Tibial nerve (tissue), 4 donors: ENCODE results near the gene CCDC88C.

Source experiments
- CTCF ChIP-seq, 5 experiments: fragments of 200-600 bp in 3 of 5; fragments of 450-650 bp in 2 of 5; sonication (generic) in 3 of 5; IDR thresholded peaks; one replicate each; pipeline ENCODE4 v1.5.1; 2016 to 2019; ENCODE audit warnings: antibody characterized with exemption in 5 of 5, mild to moderate bottlenecking in 3 of 5, moderate library complexity in 2 of 5
- EP300 ChIP-seq, 2 donors: sonication (generic); formaldehyde crosslinking; IDR thresholded peaks; one replicate each; pipeline ENCODE4 v1.6.1; 2017; ENCODE audit warnings: antibody characterized with exemption in 2 of 2, mild to moderate bottlenecking in 1 of 2
- POLR2A ChIP-seq, 2 donors: fragments of 450-650 bp; IDR thresholded peaks; one replicate each; pipeline ENCODE4 v1.6.1; 2017; ENCODE audit warnings: antibody characterized with exemption in 2 of 2, mild to moderate bottlenecking in 2 of 2, moderate library complexity in 2 of 2

- no peak for TF ChIP-seq CTCF (IDR thresholded peaks at IDR 0.05)
- TF ChIP-seq POLR2A (IDR thresholded peaks at IDR 0.05) = no peak
- TF ChIP-seq EP300 (IDR thresholded peaks at IDR 0.05) = no peak
Measured at GRCh38 chr14:91398707-91399106, 18.9 kb downstream of the CCDC88C start.
